IMR-90 (cell line): ENCODE measurements around the gene RBM28. TPM values are rescaled to one million over a fixed set of nuclear protein-coding genes. Genes with fewer than 3 reads are reported as not detected.
A peak's percentile ranks its signal among the peaks of the same experiment; 100 is the strongest.

Experiments
- ATAC-seq: fragments of 200-7000 bp; cut with Tn5 transposase; 2 replicates; pipeline ENCODE4 v1.9.1; 2020; ENCODE audit warnings: low read depth, mild to moderate bottlenecking, moderate library complexity
- BruUV-seq: library from RNA; stranded (reverse); fragments of 400-500 nt; replicated peaks from 2 replicates; lab custom pipeline; 2021; lab: Mats Ljungman, UMichigan
- CTCF ChIA-PET: fragments of 300-600 bp; formaldehyde crosslinking; extraction: SDS; loops from one replicate; lab custom pipeline; 2021; ENCODE audit warnings: antibody characterized with exemption; lab: Yijun Ruan, JAX
- POLR2A ChIA-PET: fragments of 300-600 bp; sonication (Branson Sonifier 250); formaldehyde crosslinking; loops from one replicate; lab custom pipeline; 2022; ENCODE audit warnings: antibody characterized with exemption; ENCODE audit not compliant: unreplicated experiment; lab: Charles Lee
- DNase-seq: peaks from one replicate; pipeline ENCODE4 v3.0.0; 2013
- H2AFZ ChIP-seq: replicated peaks from 2 replicates; pipeline ENCODE3; 2013; ENCODE audit warnings: low read length, mild to moderate bottlenecking; ENCODE audit not compliant: poor library complexity
- H2AK5ac ChIP-seq: 2 replicates; pipeline ENCODE4 v1.6.1; 2013; ENCODE audit warnings: low read depth, low read length, inconsistent platforms
- H2AK9ac ChIP-seq: replicated peaks from 2 replicates; pipeline ENCODE3; 2013; ENCODE audit warnings: mild to moderate bottlenecking, low read depth, low read length, moderate library complexity; ENCODE audit not compliant: poor library complexity
- H2BK120ac ChIP-seq: 2 replicates; pipeline ENCODE4 v1.6.1; 2013; ENCODE audit warnings: low read depth, low read length, inconsistent platforms
- H2BK15ac ChIP-seq: 3 replicates; pipeline ENCODE4 v1.6.1; 2013; ENCODE audit warnings: low read depth, low read length, inconsistent platforms
- H2BK20ac ChIP-seq: 2 replicates; pipeline ENCODE4 v1.6.1; 2013; ENCODE audit warnings: low read depth, mild to moderate bottlenecking, inconsistent platforms, low read length, moderate library complexity
- H2BK5ac ChIP-seq: 2 replicates; pipeline ENCODE4 v1.6.1; 2013; ENCODE audit warnings: mild to moderate bottlenecking, low read depth, low read length, inconsistent platforms; ENCODE audit not compliant: poor library complexity, severe bottlenecking
- H3K14ac ChIP-seq: replicated peaks from 2 replicates; pipeline ENCODE4 v1.6.1; 2013; ENCODE audit warnings: low read depth, low read length, inconsistent platforms
- H3K18ac ChIP-seq: 2 replicates; pipeline ENCODE4 v1.6.1; 2013; ENCODE audit warnings: low read depth, low read length, control low read depth
- H3K23ac ChIP-seq: 2 replicates; pipeline ENCODE4 v1.6.1; 2013; ENCODE audit warnings: low read depth, low read length, inconsistent platforms
- H3K27ac ChIP-seq: 2 replicates; pipeline ENCODE4 v1.5.1; 2013; ENCODE audit warnings: mild to moderate bottlenecking, control low read depth, low read length; ENCODE audit not compliant: insufficient read depth
- H3K27me3 ChIP-seq: 2 replicates; pipeline ENCODE4 v1.6.1; 2013; ENCODE audit warnings: low read length; ENCODE audit not compliant: control insufficient read depth, insufficient read depth
- H3K36me3 ChIP-seq: 2 replicates; pipeline ENCODE4 v1.6.1; 2013; ENCODE audit warnings: low read length, mixed read lengths; ENCODE audit not compliant: control insufficient read depth, insufficient read depth
- H3K4ac ChIP-seq: 2 replicates; pipeline ENCODE4 v1.6.1; 2013; ENCODE audit warnings: low read depth, low read length, inconsistent platforms
- H3K4me1 ChIP-seq: 2 replicates; pipeline ENCODE4 v1.6.1; 2013; ENCODE audit warnings: low read length, mixed read lengths; ENCODE audit not compliant: control insufficient read depth, insufficient read depth
- H3K4me2 ChIP-seq: 2 replicates; pipeline ENCODE4 v1.6.1; 2013; ENCODE audit warnings: low read depth, mild to moderate bottlenecking, control low read depth, low read length, moderate library complexity
- H3K4me3 ChIP-seq: 2 replicates; pipeline ENCODE4 v1.5.1; 2013; ENCODE audit warnings: low read depth, mild to moderate bottlenecking, control low read depth, low read length, moderate library complexity; ENCODE audit not compliant: insufficient read depth
- H3K56ac ChIP-seq: 2 replicates; pipeline ENCODE4 v1.6.1; 2013; ENCODE audit warnings: low read length, inconsistent platforms; ENCODE audit not compliant: insufficient read depth; ENCODE audit errors: extremely low read depth
- H3K79me1 ChIP-seq, 2 experiments: 2 replicates each; pipeline ENCODE4 v1.6.1; 2013; ENCODE audit warnings: low read length in 2 of 2, inconsistent platforms in 1 of 2, low read depth in 1 of 2
- H3K9ac ChIP-seq: 2 replicates; pipeline ENCODE4 v1.6.1; 2013; ENCODE audit warnings: low read depth, low read length, control low read depth
- H3K9me1 ChIP-seq: 2 replicates; pipeline ENCODE4 v1.6.1; 2013; ENCODE audit warnings: low read length, inconsistent platforms; ENCODE audit not compliant: insufficient read depth
- H3K9me3 ChIP-seq: 2 replicates; pipeline ENCODE4 v1.6.1; 2013; ENCODE audit warnings: low read length; ENCODE audit not compliant: control insufficient read depth, insufficient read depth
- H4K20me1 ChIP-seq: 2 replicates; pipeline ENCODE4 v1.6.1; 2013; ENCODE audit warnings: low read length, inconsistent platforms; ENCODE audit not compliant: insufficient read depth
- H4K5ac ChIP-seq: 2 replicates; pipeline ENCODE4 v1.6.1; 2013; ENCODE audit warnings: mild to moderate bottlenecking, low read depth, low read length, control low read depth
- H4K8ac ChIP-seq, 2 experiments: 2 replicates each; pipeline ENCODE4 v1.6.1; 2013; ENCODE audit warnings: low read depth in 2 of 2, low read length in 2 of 2, control low read depth in 1 of 2, inconsistent platforms in 1 of 2
- H4K91ac ChIP-seq: 2 replicates; pipeline ENCODE4 v1.6.1; 2013; ENCODE audit warnings: low read depth, low read length, inconsistent platforms; ENCODE audit not compliant: insufficient read depth
- BHLHE40 ChIP-seq: fragments of 150-350 bp; IDR thresholded peaks from 2 replicates; pipeline ENCODE4 v1.6.1; 2016; ENCODE audit warnings: mild to moderate bottlenecking, low read depth, low read length
- CEBPB ChIP-seq: IDR thresholded peaks from 2 replicates; pipeline ENCODE4 v1.6.1; 2012; ENCODE audit warnings: low read depth, low read length, improper control_type of control experiment
- CHD1 ChIP-seq: IDR thresholded peaks from 2 replicates; pipeline ENCODE4 v1.6.1; 2012; ENCODE audit warnings: low read depth, low read length, improper control_type of control experiment
- CTCF ChIP-seq: conservative IDR thresholded peaks from 2 replicates; pipeline ENCODE4 v1.5.1; 2012; ENCODE audit warnings: mild to moderate bottlenecking, low read depth, low read length, improper control_type of control experiment
- ELK1 ChIP-seq: fragments of 150-350 bp; IDR thresholded peaks from 2 replicates; pipeline ENCODE4 v1.6.1; 2016; ENCODE audit warnings: low read depth, mild to moderate bottlenecking, low read length, moderate library complexity, borderline replicate concordance
- FOS ChIP-seq: fragments of 150-350 bp; IDR thresholded peaks from 2 replicates; pipeline ENCODE4 v1.6.1; 2016; ENCODE audit warnings: low read depth, low read length
- MAFK ChIP-seq: IDR thresholded peaks from 2 replicates; pipeline ENCODE4 v1.6.1; 2012; ENCODE audit warnings: low read depth, low read length, improper control_type of control experiment
- MAZ ChIP-seq: IDR thresholded peaks from 2 replicates; pipeline ENCODE4 v1.6.1; 2012; ENCODE audit warnings: low read depth, mild to moderate bottlenecking, low read length, improper control_type of control experiment, moderate library complexity, borderline replicate concordance
- MXI1 ChIP-seq: IDR thresholded peaks from 2 replicates; pipeline ENCODE4 v1.6.1; 2012; ENCODE audit warnings: low read depth, mild to moderate bottlenecking, low read length, moderate library complexity, borderline replicate concordance
- NFE2L2 ChIP-seq: fragments of 150-350 bp; IDR thresholded peaks from 2 replicates; pipeline ENCODE4 v1.6.1; 2016; ENCODE audit warnings: low read depth, mild to moderate bottlenecking, low read length
- POLR2A ChIP-seq: IDR thresholded peaks from 2 replicates; pipeline ENCODE4 v1.6.1; 2012; ENCODE audit warnings: mild to moderate bottlenecking, low read depth, low read length
- RAD21 ChIP-seq: IDR thresholded peaks from 2 replicates; pipeline ENCODE4 v1.6.1; 2012; ENCODE audit warnings: low read length, improper control_type of control experiment
- RCOR1 ChIP-seq: IDR thresholded peaks from 2 replicates; pipeline ENCODE4 v1.6.1; 2012; ENCODE audit warnings: mild to moderate bottlenecking, low read length, improper control_type of control experiment; ENCODE audit not compliant: insufficient replicate concordance
- RFX5 ChIP-seq: IDR thresholded peaks from 2 replicates; pipeline ENCODE4 v1.8.0; 2012; ENCODE audit warnings: low read depth, mild to moderate bottlenecking, low read length, moderate library complexity
- SMC3 ChIP-seq: fragments of 150-350 bp; IDR thresholded peaks from 2 replicates; pipeline ENCODE4 v1.6.1; 2016; ENCODE audit warnings: low read depth, mild to moderate bottlenecking, antibody characterized with exemption, low read length, moderate library complexity
- USF2 ChIP-seq: fragments of 150-350 bp; IDR thresholded peaks from 2 replicates; pipeline ENCODE4 v1.6.1; 2017; ENCODE audit warnings: mild to moderate bottlenecking, antibody characterized with exemption, low read length, low read depth
- WGBS, 2 experiments: methylation state at CpG; one replicate each; pipeline versions ENCODE4 v1.1.5 to v1.1.7; 2013; ENCODE audit warnings: missing lambda C conversion rate in 2 of 2; ENCODE audit not compliant: insufficient read length in 1 of 2; ENCODE audit errors: extremely low coverage in 2 of 2; 5-methylcytosine and 5-hydroxymethylcytosine counted together
- dilution Hi-C: fragments of 300-500 bp; cut with HindIII; formaldehyde crosslinking; loops from one replicate; pipeline ENCODE4 v1.14.3; 2018; ENCODE audit warnings: low sequenced_read_pairs; ENCODE audit not compliant: unreplicated experiment
- in situ Hi-C: fragments of 300-500 bp; cut with MboI; formaldehyde crosslinking; loops from 3 replicates; pipeline ENCODE4 v1.14.3; 2019; ENCODE audit warnings: low sequenced_read_pairs, inconsistent platforms, mixed read lengths
- intact Hi-C: fragments of 100-400 bp; cut with micrococcal nuclease; formaldehyde crosslinking; loops from 2 replicates; pipeline ENCODE4 v1.10.0; 2022
- polyA plus RNA-seq, 3 experiments: library from polyadenylated mRNA; depleted of rRNA; stranded (reverse); fragments of >200 nt; gene quantifications; 2 replicates each; pipeline ENCODE4 v1.2.3, GENCODE V29; 2012; ENCODE audit warnings: low replicate concordance in 1 of 3
- total RNA-seq: library from RNA; depleted of rRNA; stranded (reverse); fragments of >200 nt; gene quantifications from 2 replicates; pipeline ENCODE4 v1.2.3, GENCODE V29; 2012

Gene RBM28
- total and polyA plus RNA-seq, 2 of the 4 experiments (the other 2 are of a cell fraction): 12.4 to 20.4 TPM

- H3K18ac ChIP-seq: no peak overlapping the region
- no peak overlapping the region for H2BK120ac ChIP-seq
- H4K91ac ChIP-seq: no peak overlapping the region
- H4K5ac ChIP-seq: no peak overlapping the region
- no peaks in the 10 kb centered on the region for H3K79me1 ChIP-seq
- no peak overlapping the region for H3K4me3 ChIP-seq
- no peak overlapping the region for H3K4ac ChIP-seq
- in situ Hi-C loops: no loop called here
- H2AFZ ChIP-seq: peak overlapping the region; percentile 36
- ChIA-PET CTCF (no interaction called here), POLR2A (no interaction called here)
- H3K14ac ChIP-seq: no peak overlapping the region
- H3K23ac ChIP-seq: no peak overlapping the region
- H3K27ac ChIP-seq: no peak overlapping the region
- H3K56ac ChIP-seq: no peak overlapping the region
- H3K27me3 ChIP-seq: peaks cover 60% of the 10 kb centered on the region
- H4K8ac ChIP-seq: no peak overlapping the region
- H3K9me3 ChIP-seq: 0 out of 2 replicates have a peak, but pooled peaks cover 2% of the 10 kb centered on the region
- ATAC-seq: no peak
- no peak overlapping the region for H3K4me2 ChIP-seq
- peaks cover 12% of the 10 kb centered on the region for H3K4me1 ChIP-seq
- BruUV-seq: no TSS peak
- DNase-seq: no peak
- 14% methylated on average over 19 of the region's 31 CpGs; no CpG with 5 or more reads in 1 of the 2 experiments for WGBS, 2 experiments
- peaks cover 3% of the 10 kb centered on the region; the same call in 1 of the 2 replicates for H3K9me1 ChIP-seq
- dilution Hi-C loops: no loop called here
- H2BK15ac ChIP-seq: no peak overlapping the region
- TF ChIP-seq RCOR1 (no peak), RAD21 (no peak), CTCF (no peak), MAZ (no peak), NFE2L2 (no peak), SMC3 (no peak), RFX5 (no peak), POLR2A (no peak), FOS (no peak), CEBPB (no peak), USF2 (no peak), MAFK (no peak), MXI1 (no peak), CHD1 (no peak), ELK1 (no peak), BHLHE40 (no peak)
- intact Hi-C loops: no loop called here
- no peak overlapping the region for H2AK9ac ChIP-seq
- H2AK5ac ChIP-seq: no peak overlapping the region
- no peaks in the 10 kb centered on the region for H4K20me1 ChIP-seq
- H3K36me3 ChIP-seq: no peaks in the 10 kb centered on the region
- no peak overlapping the region for H2BK5ac ChIP-seq
- no peak overlapping the region for H3K9ac ChIP-seq
- H2BK20ac ChIP-seq: no peak overlapping the region
These were observed 72.9 kb downstream of the RBM28 start for GRCh38 chr7:128270826-128271272.
